Measurements from ENCODE around the gene ZNRF2. TPM values are rescaled to one million over a fixed set of nuclear protein-coding genes. Genes with fewer than 3 reads are reported as not detected.

ZNRF2 gene
- total RNA-seq, 3 donors from 2014 or later (not counting 1 experiment from before 2014, with no cell fraction given) = 35.0 to 43.7 (median 36.3) TPM

DNA sequence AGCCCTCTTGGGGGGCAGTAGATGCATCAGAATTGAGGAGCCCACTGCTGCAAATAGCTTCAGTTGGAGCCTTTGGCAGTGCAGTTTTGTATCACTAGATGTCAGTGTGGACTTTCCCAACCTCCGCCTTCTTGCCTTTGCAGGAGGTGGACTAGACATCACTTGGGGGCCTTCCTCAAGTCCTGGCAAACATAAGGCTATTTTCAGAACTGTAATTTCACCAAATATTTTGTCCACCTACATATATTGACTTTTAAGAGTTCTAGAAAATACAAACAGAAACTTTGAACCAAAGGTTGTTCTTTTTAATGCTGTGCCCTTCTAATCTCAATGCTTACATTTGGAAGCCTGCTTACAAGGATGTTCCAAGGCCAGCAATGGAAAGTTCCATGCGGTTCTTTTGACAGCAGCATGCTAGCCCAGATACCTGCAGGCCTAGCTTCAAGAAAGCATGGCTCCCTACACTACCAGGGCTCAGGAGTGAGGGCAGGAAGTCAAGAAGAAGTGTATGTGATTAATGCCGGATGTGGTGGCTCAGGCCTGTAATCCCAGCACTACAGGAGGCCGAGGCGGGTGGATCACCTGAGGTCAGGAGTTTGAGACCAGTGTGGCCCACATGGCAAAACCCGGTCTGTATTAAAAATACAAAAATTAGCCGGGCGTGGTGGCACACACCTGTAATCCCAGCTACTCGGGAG lies 8.0 kb upstream of the ZNRF2 start:
- peaks cover 11 to 15% of the 10 kb centered on the region in 2 donors for H3K4me1 Mint-ChIP-seq
- no peaks in the 10 kb centered on the region for H3K36me3 ChIP-seq (ENCODE audit: control insufficient read depth, insufficient read depth, low read length)
- no peak overlapping the region for H3K4me3 Mint-ChIP-seq

DNA sequence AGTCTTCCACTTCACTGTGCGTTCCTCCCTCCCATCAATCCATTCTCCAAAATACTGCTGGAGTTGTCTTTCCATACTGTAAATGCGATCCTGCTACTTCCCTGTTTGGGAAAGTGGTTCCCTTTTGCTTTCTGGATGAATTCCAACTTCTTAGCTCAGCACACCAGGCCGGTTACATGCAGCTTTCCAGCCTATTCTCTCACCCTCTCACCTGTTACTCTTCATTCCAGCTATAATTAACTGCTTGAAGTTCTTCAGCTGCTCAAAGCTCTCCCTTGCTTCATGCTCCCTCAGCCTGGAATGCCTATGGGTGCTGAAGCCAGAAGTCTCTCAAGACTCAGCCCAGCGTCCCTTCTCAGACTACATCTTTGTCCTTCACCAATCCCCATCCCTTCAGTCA lies 6.0 kb upstream of the ZNRF2 start:
- no peaks in the 10 kb centered on the region for H3K27me3 Mint-ChIP-seq (ENCODE audit: low read depth in 2 of 2)
- H3K4me3 ChIP-seq (ENCODE audit: low read length) = no peak overlapping the region
- TF ChIP-seq, protein P1, sequence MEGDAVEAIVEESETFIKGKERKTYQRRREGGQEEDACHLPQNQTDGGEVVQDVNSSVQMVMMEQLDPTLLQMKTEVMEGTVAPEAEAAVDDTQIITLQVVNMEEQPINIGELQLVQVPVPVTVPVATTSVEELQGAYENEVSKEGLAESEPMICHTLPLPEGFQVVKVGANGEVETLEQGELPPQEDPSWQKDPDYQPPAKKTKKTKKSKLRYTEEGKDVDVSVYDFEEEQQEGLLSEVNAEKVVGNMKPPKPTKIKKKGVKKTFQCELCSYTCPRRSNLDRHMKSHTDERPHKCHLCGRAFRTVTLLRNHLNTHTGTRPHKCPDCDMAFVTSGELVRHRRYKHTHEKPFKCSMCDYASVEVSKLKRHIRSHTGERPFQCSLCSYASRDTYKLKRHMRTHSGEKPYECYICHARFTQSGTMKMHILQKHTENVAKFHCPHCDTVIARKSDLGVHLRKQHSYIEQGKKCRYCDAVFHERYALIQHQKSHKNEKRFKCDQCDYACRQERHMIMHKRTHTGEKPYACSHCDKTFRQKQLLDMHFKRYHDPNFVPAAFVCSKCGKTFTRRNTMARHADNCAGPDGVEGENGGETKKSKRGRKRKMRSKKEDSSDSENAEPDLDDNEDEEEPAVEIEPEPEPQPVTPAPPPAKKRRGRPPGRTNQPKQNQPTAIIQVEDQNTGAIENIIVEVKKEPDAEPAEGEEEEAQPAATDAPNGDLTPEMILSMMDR (IDR thresholded peaks at IDR 0.05) = no peak
- DNase-seq (no peak), ATAC-seq (no peak)
- peaks cover 17 to 19% of the 10 kb centered on the region in 2 donors for H3K4me1 Mint-ChIP-seq
- H3K9me3 ChIP-seq (ENCODE audit: control insufficient read depth, insufficient read depth, low read length) = no peaks in the 10 kb centered on the region
- no peaks in the 10 kb centered on the region for H3K9me3 Mint-ChIP-seq
- no peaks in the 10 kb centered on the region for H3K36me3 ChIP-seq (ENCODE audit: control insufficient read depth, insufficient read depth, low read length)
- no peak overlapping the region for H3K4me3 Mint-ChIP-seq
- no peak overlapping the region for H3K27ac ChIP-seq (ENCODE audit: low read length)
- H3K4me1 ChIP-seq (ENCODE audit: control insufficient read depth, insufficient read depth, low read length) = peaks cover 1% of the 10 kb centered on the region
- intact Hi-C loops (cut with micrococcal nuclease) = loop anchor here (10.0 kb wide), 1 partner anchor 166 kb away; no protein-coding TSS in a partner anchor
- 77% methylated on average over 4 of the region's 4 CpGs for WGBS (ENCODE audit: insufficient coverage)
- no peak overlapping the region for H3K27ac Mint-ChIP-seq
- no peaks in the 10 kb centered on the region for H3K27me3 ChIP-seq (ENCODE audit: control insufficient read depth, insufficient read depth, low read length)
- no peaks in the 10 kb centered on the region for H3K36me3 Mint-ChIP-seq

More for the DNA sequence above, 8.0 kb upstream of the ZNRF2 start:
- Histone ChIP-seq H3K27me3 (ENCODE audit: control insufficient read depth, insufficient read depth, low read length) (no peaks in the 10 kb centered on the region), H3K4me1 (ENCODE audit: control insufficient read depth, insufficient read depth, low read length) (no peaks in the 10 kb centered on the region), H3K9me3 (ENCODE audit: control insufficient read depth, insufficient read depth, low read length) (no peaks in the 10 kb centered on the region), H3K27ac (ENCODE audit: low read length) (no peak overlapping the region), H3K4me3 (ENCODE audit: low read length) (no peak overlapping the region)
- TF ChIP-seq, protein P1 (IDR thresholded peaks at IDR 0.05) = peak; percentile 73
- H3K27ac Mint-ChIP-seq = no peak overlapping the region
- WGBS (ENCODE audit: insufficient coverage) = 91% methylated on average over 9 of the region's 9 CpGs
- DNase-seq (peak; percentile 31 to 79), ATAC-seq (peak; percentile 76 to 92 (median 84))
- intact Hi-C loops (cut with micrococcal nuclease) = loop anchor here (1.0 to 10.0 kb wide), 3 partner anchors 137 to 288 kb away; no protein-coding TSS in a partner anchor
- H3K27me3 Mint-ChIP-seq (ENCODE audit: low read depth in 2 of 2) = no peaks in the 10 kb centered on the region
- H3K36me3 Mint-ChIP-seq = no peaks in the 10 kb centered on the region
- no peaks in the 10 kb centered on the region for H3K9me3 Mint-ChIP-seq

DNA sequence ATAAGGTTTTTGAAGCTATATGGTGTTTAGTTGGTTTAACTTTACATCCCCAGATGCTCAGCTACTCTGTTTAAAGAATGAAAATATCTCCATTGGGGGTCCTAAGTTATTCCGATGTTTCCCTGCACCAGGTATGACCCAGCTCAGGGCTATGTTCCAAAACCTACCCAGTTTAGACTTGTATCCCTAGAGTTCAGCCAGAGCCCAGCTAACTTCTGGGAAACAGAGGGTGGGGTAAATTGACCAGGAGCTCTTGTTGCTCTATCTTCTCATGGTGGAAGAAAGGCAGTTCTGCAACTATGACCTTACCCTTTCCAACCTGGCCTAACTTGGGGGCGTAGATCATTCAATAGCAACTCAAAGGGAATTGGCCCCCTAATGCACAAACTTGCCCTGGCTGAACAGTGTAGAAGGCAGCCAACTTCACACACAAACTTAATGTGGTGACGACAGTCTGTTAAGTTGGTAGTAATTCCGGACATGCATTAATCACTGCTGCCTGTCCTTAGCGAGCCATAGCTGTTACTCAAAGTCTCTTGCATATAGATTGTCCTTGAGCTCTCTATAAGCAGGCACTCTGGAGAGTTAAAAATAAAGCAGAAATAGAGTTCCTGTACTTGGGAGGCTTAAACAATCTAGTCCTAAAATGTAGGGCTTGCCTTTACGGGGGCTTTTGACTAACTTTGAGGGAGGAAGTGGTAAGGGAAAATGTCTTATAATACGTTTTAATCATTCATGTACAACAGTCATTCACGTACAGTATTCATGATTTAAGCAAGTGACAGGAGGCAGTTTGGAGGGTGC lies 5.3 kb upstream of the ZNRF2 start:
- TF ChIP-seq, protein P1 (IDR thresholded peaks at IDR 0.05) = no peak
- Histone ChIP-seq H3K27me3 (ENCODE audit: control insufficient read depth, insufficient read depth, low read length) (no peaks in the 10 kb centered on the region), H3K4me3 (ENCODE audit: low read length) (no peak overlapping the region), H3K4me1 (ENCODE audit: control insufficient read depth, insufficient read depth, low read length) (peaks cover 8% of the 10 kb centered on the region), H3K9me3 (ENCODE audit: control insufficient read depth, insufficient read depth, low read length) (no peaks in the 10 kb centered on the region), H3K27ac (ENCODE audit: low read length) (no peak overlapping the region), H3K36me3 (ENCODE audit: control insufficient read depth, insufficient read depth, low read length) (no peaks in the 10 kb centered on the region)
- no peaks in the 10 kb centered on the region for H3K9me3 Mint-ChIP-seq
- DNase-seq (no peak), ATAC-seq (no peak)
- H3K27ac Mint-ChIP-seq = peak overlapping the region; percentile 29 to 63
- H3K4me1 Mint-ChIP-seq = peaks cover 21 to 22% of the 10 kb centered on the region in 2 donors
- H3K27me3 Mint-ChIP-seq (ENCODE audit: low read depth in 2 of 2) = no peaks in the 10 kb centered on the region
- H3K36me3 Mint-ChIP-seq = no peaks in the 10 kb centered on the region
- no peak overlapping the region for H3K4me3 Mint-ChIP-seq
- WGBS (ENCODE audit: insufficient coverage) = 88% methylated on average over 5 of the region's 8 CpGs
- intact Hi-C loops (cut with micrococcal nuclease) = loop anchor here (10.0 kb wide), 1 partner anchor 166 kb away; no protein-coding TSS in a partner anchor

Measured in natural killer cell (primary cell).